Astrocyte of the spinal cord (primary cell): Measurements from ENCODE around the gene STK25.

Experiments used
- DNase-seq: peaks from one replicate; pipeline ENCODE4 v3.0.0; 2011; ENCODE audit warnings: low read depth, low spot score
- H3K4me3 ChIP-seq: 2 replicates; pipeline ENCODE4 v1.5.1; 2011; ENCODE audit warnings: low read depth, mild to moderate bottlenecking, low read length, moderate library complexity
- CTCF ChIP-seq: IDR thresholded peaks from 2 replicates; pipeline ENCODE4 v1.5.1; 2012; ENCODE audit warnings: low read depth, mild to moderate bottlenecking, low read length, inconsistent platforms
- in situ Hi-C: cut with HindIII; loops from 2 replicates; pipeline ENCODE4 v1.10.0; 2017; ENCODE audit warnings: low sequenced_read_pairs

STK25 gene

GRCh38 chr2:241508240-241509154, at the start of gene STK25:
TSS of gene STK25 (minus strand) at chr2:241508584. CDS start at chr2:241508035, 549 bp downstream.
- H3K4me3 ChIP-seq: peak within 1 kb of the TSS; percentile 76
- in situ Hi-C loops: no loop called here
- no peak for TF ChIP-seq CTCF
- DNase-seq: peak; percentile 99

GRCh38 chr2:241556746-241557145, 48.4 kb upstream of the STK25 start:
- TF ChIP-seq CTCF: no peak
- no peak for DNase-seq

GRCh38 chr2:241555711-241556110, 47.3 kb upstream of the STK25 start:
- no peak for DNase-seq
- no peak overlapping the region for H3K4me3 ChIP-seq
- in situ Hi-C loops: no loop called here
- TF ChIP-seq CTCF: no peak

More at GRCh38 chr2:241556746-241557145, 48.4 kb upstream of the STK25 start:
- in situ Hi-C loops: no loop called here
- no peak overlapping the region for H3K4me3 ChIP-seq

GRCh38 chr2:241554610-241555322, 46.4 kb upstream of the STK25 start:
- no peak for TF ChIP-seq CTCF
- H3K4me3 ChIP-seq: no peak overlapping the region
- no peak for DNase-seq
- in situ Hi-C loops: no loop called here

- in situ Hi-C loops: no loop called here
- no peak overlapping the region for H3K4me3 ChIP-seq
- no peak for TF ChIP-seq CTCF
- DNase-seq: no peak
Observed at GRCh38 chr2:241553981-241554380, 45.6 kb upstream of the STK25 start.

GRCh38 chr2:241553512-241553830, 45.1 kb upstream of the STK25 start:
- DNase-seq: no peak
- TF ChIP-seq CTCF: no peak
- in situ Hi-C loops: no loop called here
- no peak overlapping the region for H3K4me3 ChIP-seq
